HL-60 (cell line): Measurements from ENCODE around the gene TBCA.

Experiments used
- CTCF ChIP-seq: IDR thresholded peaks from one replicate; pipeline ENCODE4 v1.5.1; 2011; ENCODE audit warnings: low read length, control low read depth, inconsistent platforms; ENCODE audit not compliant: insufficient read depth
- GABPA ChIP-seq: IDR thresholded peaks from 2 replicates; pipeline ENCODE4 v1.6.1; 2012; ENCODE audit warnings: low read depth
- POLR2AphosphoS5 ChIP-seq: IDR thresholded peaks from 2 replicates; pipeline ENCODE4 v1.6.1; 2012; ENCODE audit warnings: low read depth
- REST ChIP-seq: IDR thresholded peaks from 2 replicates; pipeline ENCODE4 v1.6.1; 2012; ENCODE audit warnings: low read depth; ENCODE audit not compliant: insufficient replicate concordance
- SPI1 ChIP-seq: IDR thresholded peaks from 2 replicates; pipeline ENCODE4 v1.6.1; 2012; ENCODE audit warnings: low read depth, mild to moderate bottlenecking, borderline replicate concordance

- TF ChIP-seq POLR2AphosphoS5 (no peak), CTCF (no peak), GABPA (no peak), REST (no peak), SPI1 (no peak)
Observed at GRCh38 chr5:77767301-77767700, 8.8 kb downstream of the TBCA start.
